SK-N-SH (cell line): ENCODE results near the gene KRT37.

Source experiments
- EP300 ChIP-seq, 2 experiments: IDR thresholded peaks; 2 replicates each; pipeline versions ENCODE4 v1.4.0 to v1.6.1; 2012; ENCODE audit warnings: borderline replicate concordance in 1 of 2, low read depth in 1 of 2, low read length in 1 of 2
- EZH2phosphoT487 ChIP-seq: fragments of 200-600 bp; sonication (generic); IDR thresholded peaks from 2 replicates; pipeline ENCODE4 v1.6.1; 2017; ENCODE audit warnings: low read depth, mixed run types, mild to moderate bottlenecking, antibody characterized with exemption, moderate library complexity, borderline replicate concordance
- FOXJ3 ChIP-seq: sonication (generic); formaldehyde crosslinking; IDR thresholded peaks from 2 replicates; pipeline ENCODE4 v1.5.1; 2020; ENCODE audit warnings: mild to moderate bottlenecking, missing genetic modification reagents
- FOXM1 ChIP-seq: IDR thresholded peaks from 2 replicates; pipeline ENCODE4 v1.4.0; 2012; ENCODE audit warnings: low read depth, mild to moderate bottlenecking
- TAF1 ChIP-seq: IDR thresholded peaks from 2 replicates; pipeline ENCODE4 v1.6.1; 2012; ENCODE audit warnings: low read depth, mild to moderate bottlenecking, low read length, moderate library complexity, borderline replicate concordance
- TF ChIP-seq, protein P1 (sequence below): fragments of 200-600 bp; sonication (generic); IDR thresholded peaks from 2 replicates; pipeline ENCODE4 v1.6.1; 2017; ENCODE audit warnings: antibody characterized with exemption, mild to moderate bottlenecking, moderate library complexity
- TF ChIP-seq, protein P2 (sequence below): IDR thresholded peaks from 2 replicates; pipeline ENCODE4 v1.4.0; 2012; ENCODE audit warnings: low read depth

DNA sequence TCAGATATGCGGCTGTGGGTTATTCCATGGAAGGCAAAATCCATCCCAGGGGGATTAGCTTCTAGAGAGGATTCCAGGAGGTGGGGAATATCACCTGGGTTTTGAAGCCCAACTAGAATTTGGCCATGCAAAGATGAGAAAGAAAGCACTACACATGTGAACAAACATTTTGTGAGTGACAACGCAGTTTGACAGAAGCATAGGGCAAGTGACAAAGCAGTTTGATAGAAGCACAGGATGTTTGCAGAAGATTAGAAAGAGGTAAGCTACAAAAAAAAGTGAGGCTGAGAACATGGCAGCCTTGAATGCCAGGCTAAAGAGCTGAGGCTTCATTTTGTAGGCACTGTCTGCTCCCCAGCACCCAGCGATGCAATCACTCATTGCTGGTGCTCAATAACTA, 28.7 kb upstream of the KRT37 start:
- TF ChIP-seq FOXJ3 (no peak), TAF1 (no peak), EP300 (IDR thresholded peaks at IDR 0.05; ENCODE audit: borderline replicate concordance in 1 of 2, low read depth in 1 of 2, low read length in 1 of 2) (no peak), EZH2phosphoT487 (no peak), FOXM1 (no peak)
- TF ChIP-seq, protein P1, sequence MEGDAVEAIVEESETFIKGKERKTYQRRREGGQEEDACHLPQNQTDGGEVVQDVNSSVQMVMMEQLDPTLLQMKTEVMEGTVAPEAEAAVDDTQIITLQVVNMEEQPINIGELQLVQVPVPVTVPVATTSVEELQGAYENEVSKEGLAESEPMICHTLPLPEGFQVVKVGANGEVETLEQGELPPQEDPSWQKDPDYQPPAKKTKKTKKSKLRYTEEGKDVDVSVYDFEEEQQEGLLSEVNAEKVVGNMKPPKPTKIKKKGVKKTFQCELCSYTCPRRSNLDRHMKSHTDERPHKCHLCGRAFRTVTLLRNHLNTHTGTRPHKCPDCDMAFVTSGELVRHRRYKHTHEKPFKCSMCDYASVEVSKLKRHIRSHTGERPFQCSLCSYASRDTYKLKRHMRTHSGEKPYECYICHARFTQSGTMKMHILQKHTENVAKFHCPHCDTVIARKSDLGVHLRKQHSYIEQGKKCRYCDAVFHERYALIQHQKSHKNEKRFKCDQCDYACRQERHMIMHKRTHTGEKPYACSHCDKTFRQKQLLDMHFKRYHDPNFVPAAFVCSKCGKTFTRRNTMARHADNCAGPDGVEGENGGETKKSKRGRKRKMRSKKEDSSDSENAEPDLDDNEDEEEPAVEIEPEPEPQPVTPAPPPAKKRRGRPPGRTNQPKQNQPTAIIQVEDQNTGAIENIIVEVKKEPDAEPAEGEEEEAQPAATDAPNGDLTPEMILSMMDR = no peak
- TF ChIP-seq, protein P2, sequence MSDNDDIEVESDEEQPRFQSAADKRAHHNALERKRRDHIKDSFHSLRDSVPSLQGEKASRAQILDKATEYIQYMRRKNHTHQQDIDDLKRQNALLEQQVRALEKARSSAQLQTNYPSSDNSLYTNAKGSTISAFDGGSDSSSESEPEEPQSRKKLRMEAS = no peak
